NCI-H128 (cell line): Measurements from ENCODE around the gene GPC5.
"Not testable (repeated sequence)": the region's sequence is repeated elsewhere in the genome, so short reads cannot be mapped to it uniquely, and the experiment has no call there.

ENCODE experiments used
- DNase-seq: peaks from one replicate; lab custom pipeline; 2025; ENCODE audit not compliant: unreplicated experiment; lab: John Stamatoyannopoulos, UW

Gene GPC5

DNA sequence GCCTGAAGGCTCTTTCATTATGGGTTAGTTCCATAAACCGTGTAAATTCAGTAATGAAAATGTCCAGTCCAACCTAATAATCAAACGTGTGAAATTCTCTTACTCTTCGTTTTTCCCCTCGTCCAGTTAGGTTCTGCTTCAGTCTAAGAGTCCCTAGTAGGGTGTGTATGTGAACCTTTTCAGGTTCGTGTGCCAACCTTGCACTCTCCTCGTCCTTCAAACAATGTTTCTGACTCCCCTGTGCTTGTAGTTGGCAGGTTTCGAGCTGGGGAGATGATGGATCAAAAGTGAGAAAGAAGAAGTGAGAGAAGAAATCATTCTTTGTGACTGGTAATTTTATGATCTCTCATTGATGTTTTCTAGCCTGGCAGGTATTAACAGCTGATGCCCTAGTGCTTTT lies 366.1 kb downstream of the GPC5 start:
- no peak for DNase-seq

DNA sequence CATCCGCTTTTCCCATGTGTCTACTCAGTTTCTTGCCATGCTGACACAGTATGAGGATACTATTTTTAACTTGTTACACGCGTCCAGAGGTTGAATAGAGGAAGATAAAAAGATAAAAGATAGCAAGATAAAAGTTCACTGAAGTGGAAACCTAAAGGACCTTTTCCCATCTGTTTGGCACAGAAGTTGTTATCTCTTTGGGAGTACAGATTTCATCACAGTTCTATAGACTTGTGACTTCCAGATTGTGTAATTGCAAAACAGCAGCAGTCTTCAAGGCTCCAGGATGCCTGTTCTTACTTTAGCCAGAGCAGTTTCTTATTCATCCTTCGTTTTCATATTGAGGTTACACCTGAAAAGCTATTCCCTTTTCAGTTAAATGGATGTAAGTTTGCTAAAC lies 369.2 kb downstream of the GPC5 start:
- no peak for DNase-seq

DNA sequence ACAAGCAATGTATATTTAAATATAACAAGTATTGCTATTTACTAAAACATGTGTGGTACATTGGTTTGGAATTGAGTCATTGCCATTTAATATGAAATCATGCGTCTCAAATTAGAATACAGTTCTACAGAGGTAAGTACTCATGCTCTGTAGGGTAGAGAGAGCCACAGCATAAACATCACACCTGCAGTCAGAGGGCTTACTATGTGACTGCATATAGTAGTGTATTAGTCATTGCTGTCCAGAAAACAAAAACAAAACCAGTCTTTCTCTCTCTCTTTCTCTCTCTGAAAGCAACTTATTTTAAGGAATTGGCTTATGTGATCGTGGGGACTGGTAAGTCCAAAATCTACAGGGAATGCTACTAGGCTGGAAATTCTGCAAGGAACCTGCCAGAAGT lies 370.3 kb downstream of the GPC5 start:
- no peak for DNase-seq

DNA sequence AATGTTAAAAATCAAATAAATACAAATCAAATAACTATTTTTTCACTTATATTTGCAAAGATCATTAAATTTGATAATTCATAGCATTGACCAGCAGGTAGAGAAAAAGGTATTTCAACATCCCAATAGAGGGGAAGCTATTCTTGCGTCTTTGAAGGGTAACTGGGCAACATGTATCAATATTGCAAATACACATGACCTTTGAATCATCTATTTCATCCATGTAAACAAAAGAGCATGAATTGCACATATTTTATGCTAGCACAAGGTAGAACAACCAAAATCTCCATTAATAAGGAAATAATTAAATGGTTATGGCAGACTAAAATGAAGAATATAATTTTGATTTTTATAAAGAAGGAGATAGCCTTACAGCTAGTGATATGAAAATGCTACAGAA lies 372.8 kb downstream of the GPC5 start:
- DNase-seq, result no peak

DNA sequence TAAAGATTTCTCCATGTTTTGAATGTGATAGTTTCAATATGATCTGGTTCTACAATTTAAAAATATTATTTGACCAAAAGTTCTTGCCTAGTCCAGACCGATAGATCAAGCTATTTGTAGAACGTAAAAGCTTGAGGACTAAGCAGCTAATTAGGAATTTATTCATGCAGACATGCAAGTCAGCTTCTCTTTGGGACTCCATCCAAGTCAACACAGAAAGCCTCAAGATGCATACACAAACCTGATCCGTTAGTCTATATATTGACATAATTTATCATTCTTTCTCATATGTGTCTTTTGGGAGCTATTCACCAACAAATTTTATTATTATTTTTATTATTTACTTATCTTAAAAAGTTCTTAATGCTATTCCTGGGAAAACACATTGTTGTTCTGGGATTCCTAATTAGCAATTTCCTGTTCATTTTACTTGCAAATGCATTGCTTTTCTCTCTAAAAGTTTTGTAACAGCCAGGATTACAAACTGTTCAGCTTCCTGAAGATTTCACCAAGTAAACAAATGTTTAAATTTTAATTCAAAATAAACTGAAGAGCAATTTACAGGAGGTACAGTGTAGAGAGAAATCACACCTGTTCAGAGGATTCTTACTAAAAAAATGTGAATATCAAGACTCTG lies 375.3 kb downstream of the GPC5 start:
- DNase-seq, result no peak

DNA sequence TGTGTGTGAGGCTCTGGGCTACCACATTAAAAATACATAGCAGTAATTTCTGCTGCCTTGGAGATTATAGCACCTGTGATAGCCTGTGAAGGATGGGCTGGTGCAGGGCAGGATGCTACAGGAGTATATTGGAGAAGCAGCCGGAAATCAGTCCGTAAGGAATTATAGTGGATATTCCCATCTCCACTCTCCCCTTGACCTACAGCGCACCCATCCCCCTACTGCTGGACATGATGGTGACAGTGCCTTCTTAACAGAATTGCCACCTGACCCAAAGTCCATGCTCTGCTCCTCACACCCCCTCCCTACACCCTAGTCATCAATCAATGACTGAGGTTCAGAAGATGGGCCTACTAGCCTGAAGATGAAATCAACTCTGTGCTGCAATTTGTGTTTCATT lies 376.0 kb downstream of the GPC5 start:
- DNase-seq, result no peak

DNA sequence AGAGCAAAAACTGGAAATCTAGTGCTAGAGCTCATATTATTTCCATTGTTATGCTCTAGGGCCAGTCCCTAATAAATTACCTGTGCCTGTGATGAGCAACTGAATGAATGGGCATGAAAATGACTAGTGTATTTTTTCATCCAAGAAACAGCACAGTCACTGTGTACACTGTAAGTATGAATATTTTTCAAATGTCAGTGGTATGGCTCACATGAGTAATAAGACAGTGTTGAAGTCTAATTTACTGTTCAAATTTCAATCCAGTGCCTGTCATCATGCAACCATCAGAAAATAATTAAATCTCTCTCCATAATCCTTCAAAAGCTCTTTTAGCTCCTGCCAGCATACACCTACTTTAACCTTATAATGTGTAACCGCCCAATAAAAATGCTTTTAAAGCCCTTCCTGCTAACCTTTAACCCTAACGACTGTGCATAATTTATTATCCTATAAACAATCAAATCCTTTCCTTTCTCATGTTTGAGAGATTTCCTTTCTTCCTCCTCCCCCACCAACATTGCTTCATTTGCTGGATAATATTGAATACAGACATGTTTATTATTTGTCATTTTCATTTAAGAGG lies 378.3 kb downstream of the GPC5 start:
- DNase-seq, result no peak

DNA sequence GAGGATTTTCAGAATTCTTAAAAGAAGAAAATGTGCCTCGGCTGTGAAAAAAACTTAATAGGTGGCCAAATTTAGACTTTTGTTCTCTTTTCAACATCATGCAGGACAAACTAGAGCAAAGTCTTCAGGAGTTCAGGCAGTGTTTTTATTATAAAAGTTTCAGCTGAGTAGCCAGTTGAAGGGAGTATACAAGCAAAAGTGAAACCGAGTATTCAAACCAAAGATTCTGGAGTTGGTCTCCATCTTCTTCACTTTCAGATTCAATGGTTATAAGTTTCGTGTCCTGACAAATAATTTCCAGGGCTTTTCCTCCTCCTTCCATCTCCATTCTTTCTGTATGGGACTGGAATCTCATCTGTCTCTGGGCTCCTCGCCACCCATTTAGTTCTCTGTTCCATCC lies 379.7 kb downstream of the GPC5 start:
- no peak for DNase-seq

DNA sequence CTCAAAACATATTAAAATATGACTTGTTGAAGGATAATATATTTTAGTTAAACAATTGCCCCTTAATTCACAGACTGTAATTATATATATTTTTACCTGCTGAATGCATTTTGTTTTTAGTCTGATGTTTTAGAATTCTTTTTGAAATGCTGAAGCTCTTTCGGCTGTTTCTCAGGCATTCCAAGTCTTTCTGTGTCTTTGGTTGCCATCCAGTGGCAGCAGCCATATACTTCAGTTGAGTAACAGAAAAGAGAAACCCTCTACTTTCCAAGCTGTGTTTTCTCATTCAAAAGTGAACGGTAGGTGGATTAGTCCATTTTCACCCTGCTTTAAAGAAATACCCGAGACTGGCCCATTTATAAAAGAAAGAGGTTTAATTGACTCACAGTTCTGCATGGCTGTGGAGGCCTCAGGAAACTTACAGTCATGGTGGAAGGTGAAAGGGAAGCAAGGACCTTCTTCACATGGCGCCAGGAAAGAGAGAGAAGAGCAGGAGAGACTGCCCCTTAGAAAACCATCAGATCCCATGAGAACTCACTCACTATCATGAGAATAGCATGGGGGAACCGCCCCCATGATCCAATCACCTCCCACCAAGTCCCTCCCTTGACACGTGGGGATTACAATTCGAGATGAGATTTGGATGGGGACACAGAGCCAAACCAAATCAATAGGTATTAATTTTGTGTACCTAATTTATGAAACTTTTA lies 383.7 kb downstream of the GPC5 start:
- not testable (repeated sequence) for DNase-seq

DNA sequence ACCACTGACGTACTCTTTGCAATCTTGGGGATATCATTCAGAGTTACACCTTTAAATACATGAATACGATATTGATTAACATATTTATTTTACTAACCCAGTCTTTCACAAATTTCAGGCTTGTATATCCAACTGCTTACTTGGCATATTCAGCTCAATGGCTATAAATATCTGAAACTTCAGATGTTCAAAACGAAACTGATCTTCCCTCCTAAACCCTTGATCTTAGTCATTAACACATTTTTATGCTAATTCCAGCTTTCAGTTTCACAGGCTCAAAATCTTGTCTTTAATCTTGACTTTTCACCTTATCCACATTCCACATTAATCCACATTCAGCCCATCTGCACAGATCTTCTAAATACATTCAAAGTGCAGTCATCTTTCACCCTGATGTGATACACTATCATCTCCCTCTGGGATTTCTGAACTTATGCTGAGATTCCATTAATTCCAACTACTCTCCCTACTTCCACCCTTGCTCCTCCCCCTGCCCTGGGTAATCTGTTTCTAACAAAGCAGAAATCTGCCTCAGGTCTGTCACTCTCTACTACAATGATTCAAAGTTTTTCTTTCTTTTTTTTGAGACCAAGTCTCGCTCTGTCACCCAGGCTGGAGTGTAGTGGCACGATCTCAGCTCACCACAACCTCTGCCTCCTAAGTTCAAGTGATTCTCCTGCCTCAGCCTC lies 387.2 kb downstream of the GPC5 start:
- no peak for DNase-seq

DNA sequence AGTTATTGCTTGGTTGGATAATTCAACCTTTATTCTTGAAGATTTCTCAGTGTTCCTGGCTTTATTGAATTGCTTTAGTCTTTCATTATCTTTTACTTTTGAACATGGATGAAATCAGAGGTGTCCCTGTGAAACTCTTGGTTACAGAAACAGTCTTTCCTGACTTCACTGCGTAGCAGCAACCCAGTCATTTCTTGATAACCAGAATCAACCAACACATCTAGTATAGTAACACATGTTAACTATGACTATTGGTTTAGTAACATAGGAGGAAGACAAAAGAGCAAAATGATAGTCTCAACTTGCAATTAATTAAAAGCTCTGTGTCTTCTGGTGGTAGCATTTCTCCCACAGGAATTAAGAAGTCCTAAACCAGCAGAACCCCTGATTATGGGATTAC lies 393.6 kb downstream of the GPC5 start:
- no peak for DNase-seq

DNA sequence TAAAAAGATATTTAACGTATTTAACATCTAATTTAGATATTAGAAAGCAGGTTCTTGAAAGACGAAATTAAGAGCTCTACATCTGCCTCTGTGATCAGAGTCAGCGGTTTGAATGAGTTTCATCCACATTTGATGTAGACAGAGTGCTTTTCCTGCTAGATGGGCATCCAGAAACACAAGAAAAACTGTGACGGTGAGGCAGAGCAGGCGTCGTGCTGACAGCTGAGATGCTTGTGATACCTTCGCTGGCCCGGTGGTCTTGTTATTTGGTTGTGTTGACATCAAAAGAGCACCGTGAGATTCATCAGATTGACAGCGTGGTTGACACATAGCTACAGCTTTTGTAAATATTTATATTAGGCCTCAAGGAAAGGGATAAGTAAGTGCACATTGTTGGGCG lies 399.1 kb downstream of the GPC5 start:
- DNase-seq, result no peak

DNA sequence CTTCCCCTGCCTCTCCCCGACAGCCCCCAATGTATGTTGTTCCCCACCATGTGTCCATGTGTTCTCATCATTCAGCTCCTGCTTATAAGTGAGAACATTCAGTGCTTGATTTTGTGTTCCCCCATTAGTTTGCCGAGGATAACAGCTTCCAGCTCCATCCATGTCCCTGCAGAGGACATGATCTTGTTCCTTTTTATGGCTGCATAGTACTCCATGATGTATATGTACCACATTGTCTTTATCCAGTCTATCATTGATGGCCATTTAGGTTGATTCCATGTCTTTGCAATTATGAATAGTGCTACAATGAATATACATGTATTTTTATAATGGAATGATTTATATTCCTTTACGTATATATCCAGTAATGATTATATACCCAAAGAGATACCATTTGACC lies 399.9 kb downstream of the GPC5 start:
- not testable (repeated sequence) for DNase-seq

DNA sequence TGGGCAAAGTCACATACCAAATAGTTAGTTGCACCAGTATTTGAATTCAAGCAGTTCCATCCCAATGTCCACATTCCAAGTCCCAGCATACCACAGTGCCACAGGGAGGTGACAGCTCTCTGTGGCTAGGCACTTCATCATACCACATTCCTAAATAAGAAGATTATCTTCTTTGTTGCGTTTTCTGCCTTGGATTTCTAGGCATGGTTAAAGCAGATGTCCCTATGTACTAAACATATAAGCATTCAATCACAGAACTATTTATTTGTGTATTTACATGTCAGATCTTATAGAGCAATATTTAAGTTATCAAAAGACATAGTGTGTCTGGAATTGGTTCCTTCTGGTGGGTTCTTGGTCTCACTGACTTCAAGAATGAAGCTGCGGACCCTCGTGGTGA lies 403.4 kb downstream of the GPC5 start:
- not testable (repeated sequence) for DNase-seq

DNA sequence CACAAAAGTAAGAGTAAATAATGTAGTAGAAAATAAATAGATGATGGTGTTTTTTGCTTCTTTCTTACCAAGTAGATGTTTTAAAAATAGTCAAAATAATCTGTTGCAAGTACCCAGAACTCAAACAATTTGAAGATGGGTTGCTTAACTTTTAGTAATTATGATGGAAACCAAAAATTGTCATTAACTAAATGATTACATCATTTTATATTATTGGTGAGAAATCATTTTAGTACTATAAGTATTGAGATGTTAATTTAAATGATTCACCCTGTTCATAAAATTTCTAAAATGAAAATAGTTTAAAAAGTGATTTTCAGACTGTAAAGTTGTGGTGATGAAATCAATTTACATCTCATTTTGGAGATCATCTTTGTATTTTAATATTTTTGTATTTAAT lies 404.5 kb downstream of the GPC5 start:
- DNase-seq, result no peak

DNA sequence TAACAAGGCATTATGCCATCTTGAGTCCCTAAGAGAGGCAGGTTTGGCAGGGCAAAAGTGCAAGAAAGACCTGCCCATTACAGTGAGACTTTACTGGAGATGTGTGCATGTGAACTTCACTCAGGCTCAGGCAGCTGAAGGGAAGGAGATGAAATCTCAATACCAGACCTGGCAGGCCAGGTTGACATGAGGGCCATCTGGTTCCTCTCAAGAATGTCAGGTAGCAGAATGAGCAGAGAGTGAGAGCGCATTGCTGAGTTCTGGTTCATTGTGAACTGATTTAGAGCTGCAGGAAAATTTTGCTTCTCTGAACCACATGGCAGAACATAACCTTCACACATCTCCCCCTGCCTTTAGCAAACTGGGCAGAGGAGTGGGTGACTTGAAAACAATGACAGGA lies 406.3 kb downstream of the GPC5 start:
- no peak for DNase-seq

DNA sequence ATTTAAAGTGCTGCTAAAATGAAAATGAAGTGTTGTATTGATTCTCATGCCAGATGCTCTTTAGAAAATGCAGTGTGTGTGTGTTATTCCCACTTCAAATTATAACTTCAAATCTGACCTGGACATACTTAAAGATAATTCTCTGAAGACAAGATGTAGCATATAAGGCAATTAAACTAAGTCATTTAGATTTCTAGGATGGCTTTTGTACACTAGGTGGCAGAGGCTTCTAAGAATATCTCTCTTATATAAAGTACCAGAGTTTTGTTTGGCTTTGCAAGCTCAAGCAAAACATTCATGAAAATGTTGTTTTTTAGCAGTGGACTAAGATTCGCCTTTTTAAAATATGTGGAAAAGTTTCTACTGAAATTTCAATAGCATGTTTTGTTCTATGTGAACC lies 407.2 kb downstream of the GPC5 start:
- no peak for DNase-seq

DNA sequence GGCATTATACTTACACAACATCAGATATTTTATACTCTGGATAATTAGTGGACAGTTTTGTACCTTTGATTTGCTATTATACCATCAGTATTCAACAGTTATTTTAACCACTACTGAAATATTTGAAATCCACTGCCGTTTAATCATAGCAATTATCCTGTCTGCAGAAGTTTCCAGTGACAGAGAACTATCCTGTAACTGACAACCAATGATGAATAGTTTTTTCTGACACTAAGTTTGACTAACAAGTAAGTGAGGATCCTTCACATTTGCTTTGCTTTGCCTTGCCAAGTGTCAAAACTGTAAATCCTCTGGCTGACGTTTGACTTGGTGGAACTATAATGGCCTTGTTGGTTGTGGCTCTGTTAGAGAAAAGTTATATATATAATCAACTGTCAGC lies 410.7 kb downstream of the GPC5 start:
- no peak for DNase-seq

DNA sequence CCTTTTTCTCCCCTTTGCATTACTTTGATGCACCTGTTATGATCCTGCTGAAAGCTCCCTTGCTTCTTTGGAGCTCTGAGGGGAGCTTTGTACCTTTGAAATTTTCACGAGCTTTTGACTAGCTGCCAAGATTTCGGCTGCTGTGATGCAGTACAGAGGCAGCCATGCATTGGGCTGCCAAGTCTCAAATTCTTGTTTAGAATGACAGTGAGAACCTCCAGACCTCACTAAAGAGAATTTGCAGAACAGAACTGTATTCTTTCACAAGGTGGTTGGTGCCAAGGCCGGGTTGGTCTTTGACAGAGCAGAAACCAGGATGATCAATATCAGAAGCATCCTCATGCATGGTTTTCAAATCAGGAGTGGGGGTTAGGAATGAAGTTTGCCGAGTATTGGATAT lies 414.8 kb downstream of the GPC5 start:
- DNase-seq, result peak; percentile 14

DNA sequence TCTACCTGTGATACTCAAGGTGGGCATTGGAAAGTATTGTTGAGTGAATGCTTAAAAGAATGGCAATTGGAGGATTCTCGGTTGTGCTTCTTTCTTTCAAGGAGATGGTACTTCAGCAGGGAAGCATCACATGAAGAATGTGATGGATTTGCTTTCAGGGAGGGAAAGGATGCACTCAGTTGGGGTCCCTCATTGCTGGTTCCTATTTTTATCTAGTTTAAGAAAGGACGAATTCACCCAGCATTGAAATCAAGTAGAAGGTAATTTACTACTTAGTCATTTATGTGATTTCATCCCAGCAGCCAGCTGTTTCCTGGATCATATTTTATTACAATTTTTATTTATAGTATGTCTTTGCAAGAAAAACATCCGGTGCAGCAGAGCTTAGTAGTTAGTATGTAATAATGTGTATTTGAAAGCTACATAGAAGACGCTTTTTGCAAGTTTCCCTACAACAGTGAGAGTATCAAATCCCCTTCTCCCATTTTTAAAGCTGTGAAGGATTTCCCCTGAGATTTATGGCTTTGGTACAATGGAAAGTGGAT lies 417.9 kb downstream of the GPC5 start:
- DNase-seq, result no peak

DNA sequence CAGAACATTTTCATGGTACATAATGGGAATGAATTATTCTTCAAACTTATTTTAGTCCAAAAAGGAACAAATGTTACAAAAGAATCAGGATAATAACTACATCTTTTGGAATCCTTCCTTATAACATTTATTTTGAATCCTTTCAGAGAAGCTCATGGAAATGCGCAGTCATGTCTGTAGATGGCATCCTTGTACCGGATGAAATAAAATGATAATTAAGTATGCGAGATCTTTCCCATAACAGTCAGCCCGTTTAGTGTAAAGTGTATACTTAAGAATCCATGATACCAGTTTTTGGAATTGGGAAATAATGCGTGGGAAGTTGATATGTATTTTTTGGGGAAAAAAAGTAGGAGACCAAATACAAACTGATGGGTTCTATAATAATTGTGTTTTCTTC lies 418.8 kb downstream of the GPC5 start:
- no peak for DNase-seq

DNA sequence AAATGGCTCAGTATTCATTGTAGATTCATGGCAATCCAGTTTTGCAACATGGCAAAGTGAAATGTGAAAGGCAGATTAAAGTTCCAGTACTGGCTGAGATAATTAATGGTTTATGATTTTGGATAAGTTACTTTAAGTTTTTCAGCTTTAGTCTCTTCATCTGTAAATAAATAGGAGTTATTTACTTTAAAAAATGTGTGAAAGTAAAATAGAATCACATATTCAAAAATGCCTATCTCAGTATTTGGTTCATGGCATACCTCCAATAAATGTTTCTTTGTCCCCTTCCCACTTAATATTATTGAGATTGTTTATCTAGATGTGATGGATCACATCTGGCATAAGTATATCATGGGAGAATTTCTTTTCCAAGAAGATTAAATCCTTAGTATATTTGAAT lies 426.0 kb downstream of the GPC5 start:
- no peak for DNase-seq
